Activated B cell treated with CpG ODN at 0.5 μM for 24 hours (primary cell): ENCODE measurements around the gene SPATS2L. TPM values are rescaled to one million over a fixed set of nuclear protein-coding genes. Genes with fewer than 3 reads are reported as not detected.

ENCODE experiments used
- ATAC-seq: fragments of 200-7000 bp; cut with Tn5 transposase; one replicate; pipeline ENCODE4 v1.10.0; 2021; ENCODE audit warnings: low read depth, mild to moderate bottlenecking, moderate library complexity
- CTCF ChIA-PET: fragments of 350-600 bp; sonication (Branson Sonifier 250); formaldehyde crosslinking; loops from one replicate; lab custom pipeline; 2021; ENCODE audit warnings: antibody characterized with exemption; lab: Charles Lee
- POLR2A ChIA-PET: fragments of 350-600 bp; sonication (Branson Sonifier 250); formaldehyde crosslinking; loops from one replicate; lab custom pipeline; 2021; ENCODE audit warnings: antibody characterized with exemption; lab: Charles Lee
- DNase-seq: peaks from one replicate; pipeline ENCODE4 v3.0.0; 2022
- H3K27ac Mint-ChIP-seq: one replicate; pipeline ENCODE4 v1.8.0; 2020; ENCODE audit warnings: mixed read lengths
- H3K27me3 Mint-ChIP-seq: one replicate; pipeline ENCODE4 v1.8.0; 2021; ENCODE audit warnings: mixed read lengths
- H3K36me3 Mint-ChIP-seq: one replicate; pipeline ENCODE4 v1.8.0; 2021; ENCODE audit warnings: low read depth, mixed read lengths
- H3K4me1 Mint-ChIP-seq: one replicate; pipeline ENCODE4 v1.8.0; 2021; ENCODE audit warnings: mixed read lengths
- H3K4me3 Mint-ChIP-seq: one replicate; pipeline ENCODE4 v1.8.0; 2020; ENCODE audit warnings: mild to moderate bottlenecking, mixed read lengths
- H3K9me3 Mint-ChIP-seq: one replicate; pipeline ENCODE4 v1.8.0; 2020; ENCODE audit warnings: mixed read lengths
- CTCF ChIP-seq: fragments of 200-600 bp; IDR thresholded peaks from one replicate; pipeline ENCODE4 v1.8.0; 2022; ENCODE audit warnings: antibody characterized with exemption, mild to moderate bottlenecking
- intact Hi-C: fragments of 100-400 bp; cut with micrococcal nuclease; formaldehyde crosslinking; loops from one replicate; pipeline ENCODE4 v1.15.1; 2024
- total RNA-seq: library from RNA; stranded (reverse); gene quantifications from 2 replicates; pipeline ENCODE4 v1.2.3, GENCODE V29; 2022

Gene SPATS2L
- total RNA-seq, 1 donor from 2014 or later = 0.64 TPM

DNA sequence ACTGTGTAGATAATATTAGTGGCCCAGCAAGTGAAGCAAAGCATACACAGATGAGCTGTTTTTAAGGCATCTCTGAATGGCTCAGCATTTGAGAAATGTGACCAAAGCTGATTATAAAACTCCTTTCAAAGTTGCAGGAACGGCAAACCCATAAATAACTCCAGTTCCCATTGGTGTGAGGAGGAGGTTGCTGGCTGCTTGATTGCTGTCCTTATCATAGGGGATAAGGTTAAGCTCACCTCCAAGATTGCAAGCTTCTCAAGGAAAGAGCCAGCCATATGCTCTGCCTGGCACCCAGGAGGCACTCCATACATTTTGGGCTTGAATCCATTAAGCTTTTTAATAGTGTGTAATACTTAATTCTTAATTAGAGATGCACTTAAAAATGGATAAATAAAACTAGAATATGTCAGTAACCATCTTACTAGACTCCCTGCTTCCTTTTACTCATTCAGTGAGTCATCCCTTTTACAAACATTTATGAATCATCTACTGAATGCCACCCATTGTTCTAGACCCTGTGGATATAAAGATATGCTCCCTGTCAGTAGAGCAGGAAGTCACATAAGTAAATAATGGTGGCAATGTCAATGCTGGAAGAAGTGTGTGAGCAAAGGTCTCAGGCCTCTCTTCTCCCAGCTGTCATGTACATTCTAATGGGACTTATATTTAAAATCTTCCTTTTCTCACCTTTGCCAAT lies 99.3 kb downstream of the SPATS2L start:
- peaks cover 2% of the 10 kb centered on the region for H3K27me3 Mint-ChIP-seq
- no peaks in the 10 kb centered on the region for H3K4me1 Mint-ChIP-seq
- H3K27ac Mint-ChIP-seq = no peak overlapping the region
- no peaks in the 10 kb centered on the region for H3K9me3 Mint-ChIP-seq
- no peak overlapping the region for H3K4me3 Mint-ChIP-seq
- ChIA-PET POLR2A (no interaction called here), CTCF (no interaction called here)
- no peak for DNase-seq
- no peak for TF ChIP-seq CTCF
- no peak for ATAC-seq
- H3K36me3 Mint-ChIP-seq = no peaks in the 10 kb centered on the region
- intact Hi-C loops = no loop called here

DNA sequence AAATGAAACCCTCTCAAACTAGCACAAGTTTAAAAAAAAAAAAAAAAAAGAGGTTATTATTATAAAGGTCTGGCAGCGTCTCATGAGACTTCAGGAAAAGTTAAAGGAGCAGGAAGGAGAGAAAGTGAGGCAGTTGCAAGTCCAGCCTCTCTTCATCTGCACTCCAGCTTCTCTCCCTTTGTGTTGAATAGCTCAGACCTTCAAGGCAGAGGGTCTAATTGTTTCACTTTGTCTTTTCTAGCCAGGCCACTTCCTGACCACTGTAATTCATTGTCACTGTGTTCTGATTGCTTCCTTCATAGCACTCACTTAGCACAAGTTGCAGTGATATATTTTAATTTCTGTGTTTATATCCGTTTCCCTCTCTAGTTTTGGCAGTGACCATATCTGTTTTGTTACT lies 99.9 kb downstream of the SPATS2L start:
- DNase-seq (no peak), ATAC-seq (no peak)
- Mint-ChIP-seq H3K27me3 (peaks cover 2% of the 10 kb centered on the region), H3K9me3 (no peaks in the 10 kb centered on the region), H3K27ac (no peak overlapping the region), H3K36me3 (no peaks in the 10 kb centered on the region), H3K4me3 (no peak overlapping the region), H3K4me1 (no peaks in the 10 kb centered on the region)
- TF ChIP-seq CTCF = no peak
- ChIA-PET POLR2A (no interaction called here), CTCF (no interaction called here)
- intact Hi-C loops = no loop called here

- DNase-seq = no peak
- no peaks in the 10 kb centered on the region for H3K9me3 Mint-ChIP-seq
- no peaks in the 10 kb centered on the region for H3K4me1 Mint-ChIP-seq
- POLR2A ChIA-PET = no interaction called here
- no peak overlapping the region for H3K4me3 Mint-ChIP-seq
- intact Hi-C loops = no loop called here
- no peak overlapping the region for H3K27ac Mint-ChIP-seq
- no peaks in the 10 kb centered on the region for H3K27me3 Mint-ChIP-seq
- H3K36me3 Mint-ChIP-seq = no peaks in the 10 kb centered on the region
- CTCF ChIA-PET = no interaction called here
- ATAC-seq = no peak
- no peak for TF ChIP-seq CTCF
These were observed 102.2 kb downstream of the SPATS2L start for GRCh38 chr2:200408428-200409316.

DNA sequence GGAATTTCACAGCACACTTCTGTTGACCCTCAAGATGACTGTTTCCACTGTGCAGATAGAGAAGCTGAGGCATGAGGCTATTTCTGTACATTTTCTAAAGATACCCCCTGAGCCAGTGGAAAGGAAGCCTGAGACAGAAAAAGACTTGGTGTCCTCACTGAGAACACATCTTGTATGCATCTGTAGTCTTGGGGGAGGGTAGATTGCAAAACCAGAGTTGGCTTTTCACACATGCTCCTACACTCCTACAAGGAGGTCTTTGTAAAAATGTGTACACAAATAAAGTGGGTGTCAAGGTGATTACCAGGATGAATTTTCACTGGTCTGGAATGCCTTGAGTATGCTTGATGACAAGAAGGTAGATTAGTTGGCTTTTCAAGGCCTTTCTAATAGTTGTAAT lies 105.3 kb downstream of the SPATS2L start:
- Mint-ChIP-seq H3K4me3 (no peak overlapping the region), H3K9me3 (no peaks in the 10 kb centered on the region), H3K4me1 (no peaks in the 10 kb centered on the region), H3K36me3 (no peaks in the 10 kb centered on the region), H3K27me3 (peaks cover 2% of the 10 kb centered on the region), H3K27ac (no peak overlapping the region)
- POLR2A ChIA-PET = no interaction called here
- DNase-seq = no peak
- no peak for ATAC-seq
- CTCF ChIA-PET = no interaction called here
- no peak for TF ChIP-seq CTCF
- intact Hi-C loops = no loop called here

DNA sequence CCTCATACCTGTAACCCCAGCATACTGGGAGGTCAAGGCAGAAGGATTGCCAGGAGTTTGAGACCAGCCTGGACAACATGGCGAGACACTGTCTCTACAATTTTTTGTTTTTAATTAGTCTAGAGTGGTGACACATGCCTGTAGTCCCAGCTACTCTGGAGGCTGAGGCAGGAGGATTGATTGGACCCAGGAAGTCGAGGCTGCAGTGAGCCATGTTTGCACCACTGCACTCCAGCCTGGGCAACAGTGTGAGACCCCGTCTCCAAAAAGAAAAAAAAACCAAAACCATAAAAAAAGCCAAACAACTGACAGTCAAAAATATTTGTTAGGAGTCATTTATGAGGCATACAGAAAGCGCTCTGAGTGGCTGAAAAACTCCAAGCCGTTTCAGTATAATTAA lies 107.9 kb downstream of the SPATS2L start:
- no peak overlapping the region for H3K4me3 Mint-ChIP-seq
- ATAC-seq = no peak
- H3K27ac Mint-ChIP-seq = no peak overlapping the region
- DNase-seq = no peak
- ChIA-PET POLR2A (no interaction called here), CTCF (interaction anchor here (1.2 kb wide), 1 partner anchor 9 kb away, joined by 3 read pairs; no protein-coding TSS in a partner anchor)
- intact Hi-C loops = no loop called here
- H3K27me3 Mint-ChIP-seq = peaks cover 2% of the 10 kb centered on the region
- H3K4me1 Mint-ChIP-seq = no peaks in the 10 kb centered on the region
- no peaks in the 10 kb centered on the region for H3K36me3 Mint-ChIP-seq
- H3K9me3 Mint-ChIP-seq = no peaks in the 10 kb centered on the region
- TF ChIP-seq CTCF = no peak
